Measurements from ENCODE around the gene FAM222A. TPM values are rescaled to one million over a fixed set of nuclear protein-coding genes. Genes with fewer than 3 reads are reported as not detected.

FAM222A gene
- polyA plus RNA-seq, 1 donor from 2014 or later: 8.5 TPM

DNA sequence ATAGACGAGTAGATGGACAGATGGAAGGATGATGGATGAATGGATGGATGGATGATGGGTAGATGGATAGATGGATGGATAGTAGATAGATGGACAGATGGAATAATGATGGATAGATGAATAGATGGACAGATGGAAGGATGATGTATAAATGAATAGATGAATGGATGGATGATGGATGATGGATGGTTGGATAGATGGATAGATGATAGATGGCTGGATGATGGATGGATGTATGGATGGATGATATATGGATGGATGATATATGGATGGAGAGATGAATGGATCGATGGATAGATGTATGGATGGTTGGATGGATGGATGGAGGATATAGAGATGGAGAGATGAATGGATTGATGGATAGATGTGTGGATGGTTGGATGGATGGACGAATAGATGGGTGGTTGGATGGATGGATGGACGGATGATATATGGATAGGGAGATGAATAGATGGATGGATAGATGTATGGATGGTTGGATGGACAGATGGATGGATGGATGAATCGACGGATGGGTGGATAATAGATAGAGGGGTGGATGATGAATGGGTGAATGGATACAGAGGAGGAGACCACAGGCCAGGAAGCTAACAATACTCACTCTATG, 100.3 kb downstream of the FAM222A start:
- Histone ChIP-seq H3K27ac (ENCODE audit: low read length) (no peak overlapping the region), H3K4me2 (ENCODE audit: low read length) (no peak overlapping the region), H3K4me3 (ENCODE audit: low read length) (no peak overlapping the region), H3K9me2 (ENCODE audit: insufficient read depth, low read length) (no peaks in the 10 kb centered on the region), H3K9ac (ENCODE audit: low read length) (no peak overlapping the region), H3K36me3 (ENCODE audit: insufficient read depth, low read length) (no peaks in the 10 kb centered on the region), H3K27me3 (ENCODE audit: insufficient read depth, low read depth, low read length) (no peaks in the 10 kb centered on the region), H4K20me1 (ENCODE audit: insufficient read depth) (no peaks in the 10 kb centered on the region), H2AFZ (ENCODE audit: low read depth, low read length) (no peak overlapping the region), H3K79me2 (replicated peaks; ENCODE audit: insufficient read depth, low read length) (no peaks in the 10 kb centered on the region), H3F3A (ENCODE audit: insufficient read depth, low read length, poor library complexity, severe bottlenecking) (no peaks in the 10 kb centered on the region), H3K9me3 (ENCODE audit: low read length) (no peaks in the 10 kb centered on the region)
- no peak for TF ChIP-seq RAD21 (conservative IDR thresholded peaks at IDR 0.05)
- TF ChIP-seq, protein P1, sequence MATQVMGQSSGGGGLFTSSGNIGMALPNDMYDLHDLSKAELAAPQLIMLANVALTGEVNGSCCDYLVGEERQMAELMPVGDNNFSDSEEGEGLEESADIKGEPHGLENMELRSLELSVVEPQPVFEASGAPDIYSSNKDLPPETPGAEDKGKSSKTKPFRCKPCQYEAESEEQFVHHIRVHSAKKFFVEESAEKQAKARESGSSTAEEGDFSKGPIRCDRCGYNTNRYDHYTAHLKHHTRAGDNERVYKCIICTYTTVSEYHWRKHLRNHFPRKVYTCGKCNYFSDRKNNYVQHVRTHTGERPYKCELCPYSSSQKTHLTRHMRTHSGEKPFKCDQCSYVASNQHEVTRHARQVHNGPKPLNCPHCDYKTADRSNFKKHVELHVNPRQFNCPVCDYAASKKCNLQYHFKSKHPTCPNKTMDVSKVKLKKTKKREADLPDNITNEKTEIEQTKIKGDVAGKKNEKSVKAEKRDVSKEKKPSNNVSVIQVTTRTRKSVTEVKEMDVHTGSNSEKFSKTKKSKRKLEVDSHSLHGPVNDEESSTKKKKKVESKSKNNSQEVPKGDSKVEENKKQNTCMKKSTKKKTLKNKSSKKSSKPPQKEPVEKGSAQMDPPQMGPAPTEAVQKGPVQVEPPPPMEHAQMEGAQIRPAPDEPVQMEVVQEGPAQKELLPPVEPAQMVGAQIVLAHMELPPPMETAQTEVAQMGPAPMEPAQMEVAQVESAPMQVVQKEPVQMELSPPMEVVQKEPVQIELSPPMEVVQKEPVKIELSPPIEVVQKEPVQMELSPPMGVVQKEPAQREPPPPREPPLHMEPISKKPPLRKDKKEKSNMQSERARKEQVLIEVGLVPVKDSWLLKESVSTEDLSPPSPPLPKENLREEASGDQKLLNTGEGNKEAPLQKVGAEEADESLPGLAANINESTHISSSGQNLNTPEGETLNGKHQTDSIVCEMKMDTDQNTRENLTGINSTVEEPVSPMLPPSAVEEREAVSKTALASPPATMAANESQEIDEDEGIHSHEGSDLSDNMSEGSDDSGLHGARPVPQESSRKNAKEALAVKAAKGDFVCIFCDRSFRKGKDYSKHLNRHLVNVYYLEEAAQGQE (IDR thresholded peaks at IDR 0.05; ENCODE audit: borderline replicate concordance): no peak
- no peak for TF ChIP-seq POLR2AphosphoS5 (IDR thresholded peaks at IDR 0.05)
- no peak for TF ChIP-seq MXI1 (conservative IDR thresholded peaks at IDR 0.05; ENCODE audit: poor library complexity, severe bottlenecking)
- TF ChIP-seq, protein P2, sequence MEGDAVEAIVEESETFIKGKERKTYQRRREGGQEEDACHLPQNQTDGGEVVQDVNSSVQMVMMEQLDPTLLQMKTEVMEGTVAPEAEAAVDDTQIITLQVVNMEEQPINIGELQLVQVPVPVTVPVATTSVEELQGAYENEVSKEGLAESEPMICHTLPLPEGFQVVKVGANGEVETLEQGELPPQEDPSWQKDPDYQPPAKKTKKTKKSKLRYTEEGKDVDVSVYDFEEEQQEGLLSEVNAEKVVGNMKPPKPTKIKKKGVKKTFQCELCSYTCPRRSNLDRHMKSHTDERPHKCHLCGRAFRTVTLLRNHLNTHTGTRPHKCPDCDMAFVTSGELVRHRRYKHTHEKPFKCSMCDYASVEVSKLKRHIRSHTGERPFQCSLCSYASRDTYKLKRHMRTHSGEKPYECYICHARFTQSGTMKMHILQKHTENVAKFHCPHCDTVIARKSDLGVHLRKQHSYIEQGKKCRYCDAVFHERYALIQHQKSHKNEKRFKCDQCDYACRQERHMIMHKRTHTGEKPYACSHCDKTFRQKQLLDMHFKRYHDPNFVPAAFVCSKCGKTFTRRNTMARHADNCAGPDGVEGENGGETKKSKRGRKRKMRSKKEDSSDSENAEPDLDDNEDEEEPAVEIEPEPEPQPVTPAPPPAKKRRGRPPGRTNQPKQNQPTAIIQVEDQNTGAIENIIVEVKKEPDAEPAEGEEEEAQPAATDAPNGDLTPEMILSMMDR (IDR thresholded peaks at IDR 0.05; ENCODE audit: poor library complexity, severe bottlenecking): no peak
- no peak for TF ChIP-seq TAF1 (IDR thresholded peaks at IDR 0.05; ENCODE audit: low read depth)
- no peak for TF ChIP-seq EP300 (conservative IDR thresholded peaks at IDR 0.05; ENCODE audit: poor library complexity, severe bottlenecking)
- no peak for TF ChIP-seq SMC3 (conservative IDR thresholded peaks at IDR 0.05; ENCODE audit: poor library complexity)
- TF ChIP-seq EZH2 (IDR thresholded peaks at IDR 0.05; ENCODE audit: borderline replicate concordance, insufficient read depth, low read length, poor library complexity, severe bottlenecking): no peak

DNA sequence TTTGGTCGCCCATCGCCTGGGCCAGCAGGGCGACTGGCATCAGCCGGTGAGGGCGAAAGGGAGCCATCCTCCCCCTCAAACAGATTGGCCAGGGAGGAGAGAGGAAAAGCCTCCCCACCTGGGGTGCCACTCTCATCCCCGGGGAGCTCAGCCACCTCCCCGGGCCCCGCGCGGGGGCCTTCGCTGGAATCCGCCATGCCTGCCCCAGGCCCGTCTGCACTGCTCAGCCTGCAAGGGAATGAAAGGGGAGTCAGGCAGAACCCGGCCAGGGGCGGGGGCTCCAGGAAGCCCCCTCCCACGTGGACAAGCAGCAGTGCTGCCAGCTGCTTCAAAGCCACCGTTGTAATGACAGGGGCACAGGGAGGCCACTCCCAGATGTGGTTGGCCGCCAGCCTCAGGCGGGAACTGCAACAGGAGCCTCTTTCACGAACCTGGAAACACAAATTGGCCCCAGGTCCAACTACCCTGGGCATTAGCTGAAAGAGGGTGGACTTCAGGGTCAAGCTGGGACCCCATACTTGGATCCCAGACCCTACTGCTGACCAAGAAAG, 101.0 kb downstream of the FAM222A start:
- Histone ChIP-seq H4K20me1 (ENCODE audit: insufficient read depth) (no peaks in the 10 kb centered on the region), H3K4me3 (ENCODE audit: low read length) (no peak overlapping the region), H3K9me2 (ENCODE audit: insufficient read depth, low read length) (no peaks in the 10 kb centered on the region)

More for the DNA sequence above, 101.0 kb downstream of the FAM222A start:
- no peak overlapping the region for H3K27ac ChIP-seq (ENCODE audit: low read length)
- H3K9me3 ChIP-seq (ENCODE audit: low read length): no peaks in the 10 kb centered on the region
- no peak overlapping the region for H2AFZ ChIP-seq (ENCODE audit: low read depth, low read length)
- H3K27me3 ChIP-seq (ENCODE audit: insufficient read depth, low read depth, low read length): no peaks in the 10 kb centered on the region
- H3K36me3 ChIP-seq (ENCODE audit: insufficient read depth, low read length): no peaks in the 10 kb centered on the region
- H3K4me2 ChIP-seq (ENCODE audit: low read length): no peak overlapping the region
- TF ChIP-seq, protein P1 (IDR thresholded peaks at IDR 0.05; ENCODE audit: borderline replicate concordance): no peak
- no peak for TF ChIP-seq EP300 (conservative IDR thresholded peaks at IDR 0.05; ENCODE audit: poor library complexity, severe bottlenecking)
- H3K79me2 ChIP-seq (replicated peaks; ENCODE audit: insufficient read depth, low read length): no peaks in the 10 kb centered on the region
- no peak overlapping the region for H3K9ac ChIP-seq (ENCODE audit: low read length)
- H3F3A ChIP-seq (ENCODE audit: insufficient read depth, low read length, poor library complexity, severe bottlenecking): no peaks in the 10 kb centered on the region

Data from neural cell (in vitro differentiated cells).